ENCODE results near the gene FLT3LG.

The FLT3LG gene

DNA sequence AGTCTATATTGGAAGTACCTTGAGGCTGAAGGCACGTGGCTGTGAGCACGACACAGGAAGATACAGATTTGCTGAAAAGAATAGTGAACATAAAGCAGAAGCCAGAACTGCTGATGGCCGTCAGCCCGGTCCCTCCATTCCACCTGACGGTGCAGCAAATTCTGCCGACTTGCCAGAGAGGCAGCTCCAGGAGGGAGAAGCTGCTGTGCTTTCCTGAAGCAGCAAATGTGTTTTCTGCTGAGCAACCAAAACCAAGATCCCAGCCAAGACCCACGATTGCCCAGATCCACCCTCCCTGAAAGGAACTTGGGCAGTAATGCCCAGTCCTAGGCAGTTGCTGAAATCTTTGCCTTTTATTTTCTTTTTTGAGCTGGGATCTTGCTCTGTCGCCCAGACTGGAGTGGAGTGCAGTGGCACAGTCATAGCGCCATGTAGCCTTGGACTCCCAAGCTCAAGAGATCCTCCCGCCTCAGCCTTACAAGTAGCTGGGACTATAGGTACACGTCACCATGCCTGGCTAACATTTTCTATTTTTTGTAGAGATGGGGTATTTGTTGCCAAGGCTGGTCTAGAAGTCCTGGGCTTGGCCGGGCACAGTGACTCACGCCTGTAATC lies 46.8 kb downstream of the FLT3LG start:
- no peak for DNase-seq

DNA sequence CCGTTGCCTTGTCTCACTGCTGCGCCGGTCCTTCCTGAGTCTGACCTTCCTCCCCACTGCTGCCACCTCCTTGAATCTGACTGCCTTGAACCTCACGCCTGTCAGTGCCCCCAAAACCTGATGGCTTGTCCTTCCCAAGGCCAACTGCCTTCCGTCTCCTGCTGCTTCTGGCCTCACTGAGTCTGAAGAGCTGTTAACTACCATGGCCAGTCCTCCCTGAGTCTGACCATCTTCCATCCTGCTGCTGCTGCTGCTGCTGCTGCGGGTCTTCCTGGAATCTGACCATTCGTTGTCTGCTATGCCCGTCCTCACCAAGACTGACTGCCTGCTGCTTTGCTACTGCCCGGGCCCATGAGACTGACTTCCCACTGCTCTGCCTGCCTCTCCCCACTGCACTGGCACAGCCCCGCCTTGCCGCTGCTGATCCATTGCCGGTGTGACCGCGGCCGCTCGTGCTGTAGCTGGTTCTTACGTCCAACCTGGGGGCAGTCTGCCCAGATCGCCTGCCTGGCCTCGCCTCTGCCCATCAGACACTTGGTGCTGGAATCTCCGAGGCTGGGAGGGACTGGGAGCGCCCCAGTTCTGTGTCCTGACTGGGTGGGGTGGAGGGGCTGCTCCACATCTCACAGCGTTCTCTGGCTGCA lies 50.9 kb downstream of the FLT3LG start:
- no peak for DNase-seq

DNA sequence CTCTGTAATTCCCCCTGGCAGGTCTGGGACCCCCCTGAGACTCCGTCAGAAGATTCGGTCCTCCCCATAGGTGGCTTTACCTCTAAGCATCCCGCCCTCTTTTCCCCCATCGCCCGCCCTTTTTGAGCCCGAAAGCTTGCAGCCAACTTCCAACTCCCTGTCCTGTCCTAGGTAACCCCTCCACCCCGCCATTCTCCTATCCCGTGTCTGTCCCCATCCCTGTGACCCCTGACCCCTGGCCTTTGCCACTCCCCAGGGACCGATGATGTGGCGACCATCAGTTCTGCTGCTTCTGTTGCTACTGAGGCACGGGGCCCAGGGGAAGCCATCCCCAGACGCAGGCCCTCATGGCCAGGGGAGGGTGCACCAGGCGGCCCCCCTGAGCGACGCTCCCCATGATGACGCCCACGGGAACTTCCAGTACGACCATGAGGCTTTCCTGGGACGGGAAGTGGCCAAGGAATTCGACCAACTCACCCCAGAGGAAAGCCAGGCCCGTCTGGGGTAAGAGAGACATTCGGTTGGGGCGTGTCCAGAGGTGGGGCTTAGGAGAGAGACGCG lies 54.3 kb downstream of the FLT3LG start:
- DNase-seq = no peak

- no peak for DNase-seq
Measured at GRCh38 chr19:49530708-49531107, 56.7 kb downstream of the FLT3LG start.

GRCh38 chr19:49533551-49534488 lies 59.8 kb downstream of the FLT3LG start:
- DNase-seq = peak; percentile 62

- DNase-seq = no peak
Measured at GRCh38 chr19:49534632-49535385, 60.8 kb downstream of the FLT3LG start.

Data from NCI-H2171 treated with DMSO at 0.1 percent for 48 hours (cell line).